ENCODE results near the gene DNAI4.
"Not testable (repeated sequence)": the region's sequence is repeated elsewhere in the genome, so short reads cannot be mapped to it uniquely, and the experiment has no call there.

The DNAI4 gene, protein sequence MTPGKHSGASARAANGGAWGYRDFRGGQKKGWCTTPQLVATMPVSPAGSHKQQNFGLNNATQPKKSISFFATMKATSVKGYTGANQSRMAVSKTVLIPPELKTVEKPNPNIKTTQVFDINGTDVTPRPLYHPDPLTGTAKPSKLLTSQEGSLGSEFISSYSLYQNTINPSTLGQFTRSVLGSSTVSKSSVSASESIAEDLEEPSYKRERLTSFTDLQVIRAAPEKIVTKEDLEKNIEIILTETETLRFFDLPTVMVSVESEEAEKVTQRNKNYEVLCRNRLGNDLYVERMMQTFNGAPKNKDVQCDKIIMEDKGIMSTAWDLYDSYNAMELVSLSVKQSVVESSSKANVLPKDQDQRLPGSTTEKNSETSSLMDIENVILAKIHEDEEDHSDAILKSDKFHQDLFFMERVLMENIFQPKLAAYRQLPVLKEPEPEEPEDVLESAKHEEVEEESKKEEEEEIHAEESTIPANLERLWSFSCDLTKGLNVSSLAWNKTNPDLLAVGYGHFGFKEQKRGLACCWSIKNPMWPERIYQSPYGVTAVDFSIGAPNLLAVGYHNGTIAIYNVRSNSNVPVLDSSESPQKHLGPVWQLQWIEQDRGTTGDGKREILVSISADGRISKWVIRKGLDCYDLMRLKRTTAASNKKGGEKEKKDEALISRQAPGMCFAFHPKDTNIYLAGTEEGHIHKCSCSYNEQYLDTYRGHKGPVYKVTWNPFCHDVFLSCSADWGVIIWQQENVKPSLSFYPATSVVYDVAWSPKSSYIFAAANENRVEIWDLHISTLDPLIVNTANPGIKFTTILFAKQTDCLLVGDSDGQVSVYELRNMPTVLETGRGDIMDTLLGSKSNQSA

DNA sequence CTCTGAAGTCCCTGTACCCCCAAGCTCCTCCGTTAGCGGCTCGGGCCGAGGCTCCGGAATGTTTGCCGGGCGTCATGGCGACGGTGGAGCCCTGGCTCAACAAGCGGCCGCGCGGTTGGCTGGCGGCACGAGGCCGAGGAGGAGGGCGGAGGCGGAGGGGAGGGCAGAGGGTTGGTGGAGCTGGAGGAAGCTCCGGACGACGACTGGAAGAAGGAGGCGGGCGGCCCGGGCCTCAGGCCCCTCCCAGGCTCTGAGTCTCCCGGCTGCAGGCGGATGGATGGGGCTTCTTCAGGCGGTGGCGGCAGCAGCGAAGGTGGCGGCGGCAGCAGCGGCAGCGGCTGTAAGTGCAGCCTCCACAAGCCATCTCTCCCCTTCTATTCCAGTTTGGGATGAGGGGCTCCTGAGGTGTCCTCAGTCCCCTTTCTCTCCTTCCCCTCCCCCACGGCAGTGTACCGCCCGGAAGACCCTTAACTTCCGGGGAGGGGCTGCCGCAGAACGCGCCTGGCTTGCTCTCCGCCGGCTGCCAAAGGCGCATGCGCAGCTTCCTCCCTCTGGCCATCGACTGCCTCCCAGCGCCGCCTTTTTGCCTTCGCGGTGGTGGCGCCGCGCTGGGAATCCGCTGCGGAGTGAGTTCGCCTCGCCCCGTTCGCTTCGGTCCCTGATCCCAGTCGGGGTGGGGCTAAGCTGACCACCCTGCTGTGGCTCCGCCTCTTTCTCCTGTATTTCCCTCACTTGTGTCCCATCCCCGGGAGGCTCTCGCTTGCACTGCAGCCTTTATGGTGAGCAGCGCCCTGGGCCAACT lies at the start of gene DNAI4, which contains the start of gene MIER1:
Gene DNAI4, minus strand, starts transcription at position 101 of the 802 bp plus-strand sequence. Its CDS starts 25 bp downstream, at position 76.
Gene MIER1, plus strand, starts transcription at position 235 of the 802 bp plus-strand sequence. Its CDS starts 39 bp downstream, at position 274.
- peak; percentile 70 to 99 (median 95) for DNase-seq

DNA sequence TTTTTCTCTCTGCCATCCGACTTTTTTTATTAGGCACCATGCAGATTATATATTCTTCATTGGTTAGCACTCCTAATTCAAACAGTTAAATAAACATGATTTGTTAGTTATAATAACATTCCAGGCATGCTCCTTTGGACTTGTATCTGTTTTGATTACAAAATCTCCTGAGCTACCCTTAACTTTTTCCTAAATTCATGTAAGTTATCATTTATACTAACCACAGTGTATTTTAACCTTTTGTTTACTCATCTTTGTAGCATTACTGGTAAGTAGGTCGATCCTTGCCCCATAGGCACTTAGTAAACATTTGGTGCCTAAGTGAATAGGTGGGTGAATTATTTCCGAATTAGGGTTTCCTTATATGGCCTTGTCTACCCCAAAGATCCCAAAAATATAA lies 43.9 kb upstream of the DNAI4 start:
- DNase-seq: no peak

DNA sequence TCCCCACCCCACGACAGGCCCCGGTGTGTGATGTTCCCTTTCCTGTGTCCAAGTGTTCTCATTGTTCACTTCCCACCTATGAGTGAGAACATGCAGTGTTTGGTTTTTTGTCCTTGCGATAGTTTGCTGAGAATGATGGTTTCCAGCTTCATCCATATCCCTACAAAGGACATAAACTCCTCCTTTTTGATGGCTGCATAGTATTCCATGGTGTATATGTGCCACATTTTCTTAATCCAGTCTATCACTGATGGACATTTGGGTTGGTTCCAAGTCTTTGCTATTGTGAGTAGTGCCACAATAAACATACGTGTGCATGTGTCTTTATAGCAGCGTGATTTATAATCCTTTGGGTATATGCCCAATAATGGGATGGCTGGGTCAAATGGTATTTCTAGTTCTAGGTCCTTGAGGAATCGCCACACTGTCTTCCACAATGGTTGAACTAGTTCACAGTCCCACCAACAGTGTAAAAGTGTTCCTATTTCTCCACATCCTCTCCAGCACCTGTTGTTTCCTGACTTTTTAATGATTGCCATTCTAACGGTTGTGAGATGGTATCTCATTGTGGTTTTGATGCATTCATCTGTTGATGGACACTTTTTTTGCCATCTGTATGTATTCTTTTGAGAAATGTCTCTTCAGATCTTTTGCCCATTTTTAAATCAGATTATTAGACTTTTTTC lies 41.7 kb upstream of the DNAI4 start:
- not testable (repeated sequence) for DNase-seq

DNA sequence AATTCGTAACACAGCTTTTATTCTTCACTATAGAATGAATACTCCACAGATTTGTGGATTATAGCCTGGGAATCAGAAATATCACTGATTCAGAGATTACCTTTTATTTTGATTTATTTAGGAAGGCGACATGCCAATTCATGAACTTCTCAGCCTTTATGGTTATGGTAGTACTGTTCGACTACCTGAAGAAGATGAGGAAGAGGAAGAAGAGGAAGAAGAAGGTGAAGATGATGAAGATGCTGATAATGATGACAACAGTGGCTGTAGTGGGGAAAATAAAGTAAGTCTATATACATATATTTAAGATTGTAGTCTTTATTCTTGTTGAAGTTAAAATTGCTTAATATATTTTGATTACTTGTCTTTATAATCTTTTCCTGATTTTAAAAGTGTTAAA lies 33.3 kb upstream of the DNAI4 start:
- no peak for DNase-seq

DNA sequence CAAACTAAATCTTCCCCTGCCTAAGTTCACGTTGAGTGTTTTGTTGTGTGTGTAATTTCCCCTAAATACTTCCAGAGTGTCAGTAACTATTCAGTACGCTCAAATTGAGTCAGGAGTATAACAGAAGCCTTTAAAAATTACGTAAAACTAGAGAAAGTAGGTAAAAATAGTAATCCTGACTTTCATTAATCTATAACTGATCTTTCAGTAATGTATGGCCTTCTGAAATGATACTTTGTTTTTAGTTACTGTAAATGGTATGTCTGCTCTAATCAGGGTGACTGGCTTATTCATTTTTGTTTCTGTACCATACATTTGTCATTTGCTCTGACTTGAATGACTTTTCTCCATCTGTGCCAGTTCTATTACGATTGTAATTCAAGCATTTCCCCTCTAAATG lies 29.6 kb upstream of the DNAI4 start:
- no peak for DNase-seq

DNA sequence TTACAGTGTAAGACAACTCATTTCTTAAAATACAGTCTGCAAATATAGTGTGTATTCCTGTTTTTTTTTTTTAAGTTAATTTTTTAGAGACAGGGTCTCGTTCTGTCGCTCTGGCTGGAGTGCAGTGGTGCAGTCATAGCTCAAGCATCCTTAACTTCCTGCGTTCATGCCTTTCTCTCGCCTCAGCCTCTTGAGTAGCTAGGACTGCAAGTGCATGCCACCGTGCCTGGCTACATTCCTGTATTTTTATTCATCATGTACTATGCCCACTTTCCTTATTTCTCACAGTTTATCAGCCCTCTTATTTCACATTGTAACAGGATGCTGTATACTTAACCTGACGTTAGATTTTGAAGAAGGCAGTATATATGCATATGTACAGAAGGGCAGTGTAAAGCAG lies 26.9 kb upstream of the DNAI4 start:
- DNase-seq: no peak

DNA sequence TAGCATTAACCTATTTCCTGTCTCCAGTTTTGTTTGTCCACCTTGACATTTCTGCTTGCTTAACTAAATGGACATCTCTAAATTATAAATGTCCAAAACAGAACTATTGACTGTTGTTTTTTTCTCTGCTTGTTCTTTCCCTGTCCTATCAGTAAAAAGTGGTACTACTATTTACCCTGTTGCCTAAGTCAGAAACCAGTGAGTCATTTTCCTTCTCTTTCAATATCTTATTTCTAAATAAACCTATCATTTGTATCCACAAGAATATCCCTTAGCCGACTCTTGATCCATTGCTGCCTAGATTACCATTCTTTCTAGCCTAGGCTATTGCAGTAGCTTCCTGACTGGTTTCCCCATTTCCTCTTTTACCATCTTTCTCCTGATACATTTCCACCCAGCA lies 22.6 kb upstream of the DNAI4 start:
- DNase-seq: no peak

DNA sequence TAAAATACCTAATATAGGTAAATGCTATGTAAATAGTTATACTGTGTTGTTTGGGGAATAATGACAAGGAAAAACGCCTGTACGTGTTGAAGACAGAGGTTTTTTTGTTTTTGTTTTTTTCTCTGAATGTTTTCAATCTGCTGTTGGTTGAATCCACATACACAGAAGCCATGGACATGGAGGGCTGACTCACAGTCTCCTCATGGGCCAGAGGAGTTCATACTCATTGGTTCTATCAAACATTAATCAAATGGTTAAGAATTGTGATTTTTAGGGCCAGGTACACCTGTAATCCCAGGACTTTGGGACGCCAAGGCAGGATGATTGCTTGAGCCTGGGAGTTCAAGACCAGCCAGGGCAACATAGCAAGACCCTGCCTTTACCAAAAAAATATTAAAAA lies 20.7 kb upstream of the DNAI4 start:
- DNase-seq: no peak

DNA sequence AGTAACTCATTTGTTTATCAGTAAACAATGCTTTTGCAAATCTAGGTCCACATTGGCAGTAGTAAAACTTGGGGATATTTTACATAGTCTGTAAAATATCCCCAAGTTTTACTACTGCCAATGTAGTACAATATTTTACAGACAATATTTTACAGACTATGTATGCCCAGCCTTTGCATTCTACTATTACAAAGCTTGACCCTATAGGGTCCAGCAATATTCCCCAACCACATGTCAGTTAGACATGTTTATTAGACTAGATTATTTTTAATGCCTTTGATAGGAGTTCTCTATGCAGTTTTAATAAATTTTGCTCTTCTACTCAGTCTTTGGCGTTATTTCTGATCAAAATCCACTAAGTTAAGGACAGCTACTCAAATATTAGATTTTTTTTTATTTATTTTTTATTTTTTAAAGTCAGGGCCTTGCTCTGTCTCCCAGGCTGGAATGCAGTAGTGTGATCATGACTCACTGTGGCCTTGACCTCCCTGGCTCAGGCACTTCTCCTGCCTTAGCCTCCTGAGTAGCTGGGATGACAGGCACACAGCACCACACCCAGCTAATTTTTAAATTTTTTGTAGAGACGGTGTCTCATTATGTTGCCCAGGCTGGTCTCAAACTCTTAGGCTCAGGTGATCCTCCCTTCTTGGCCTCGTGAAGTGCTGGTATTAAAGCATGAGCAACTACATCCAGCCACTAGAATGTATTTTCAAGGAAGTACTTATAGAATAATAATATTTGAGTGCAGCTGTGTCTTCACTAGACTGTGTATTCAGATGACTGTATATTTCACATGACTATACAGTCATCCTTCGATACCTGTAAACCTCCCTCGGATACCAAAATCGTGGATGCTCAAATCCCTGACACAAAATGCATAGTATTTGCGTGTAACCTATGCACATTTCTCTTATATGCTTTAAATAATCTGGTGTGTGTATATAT lies 19.9 kb upstream of the DNAI4 start:
- DNase-seq: peak in 2 of 51 donors; percentile 6 to 28

DNA sequence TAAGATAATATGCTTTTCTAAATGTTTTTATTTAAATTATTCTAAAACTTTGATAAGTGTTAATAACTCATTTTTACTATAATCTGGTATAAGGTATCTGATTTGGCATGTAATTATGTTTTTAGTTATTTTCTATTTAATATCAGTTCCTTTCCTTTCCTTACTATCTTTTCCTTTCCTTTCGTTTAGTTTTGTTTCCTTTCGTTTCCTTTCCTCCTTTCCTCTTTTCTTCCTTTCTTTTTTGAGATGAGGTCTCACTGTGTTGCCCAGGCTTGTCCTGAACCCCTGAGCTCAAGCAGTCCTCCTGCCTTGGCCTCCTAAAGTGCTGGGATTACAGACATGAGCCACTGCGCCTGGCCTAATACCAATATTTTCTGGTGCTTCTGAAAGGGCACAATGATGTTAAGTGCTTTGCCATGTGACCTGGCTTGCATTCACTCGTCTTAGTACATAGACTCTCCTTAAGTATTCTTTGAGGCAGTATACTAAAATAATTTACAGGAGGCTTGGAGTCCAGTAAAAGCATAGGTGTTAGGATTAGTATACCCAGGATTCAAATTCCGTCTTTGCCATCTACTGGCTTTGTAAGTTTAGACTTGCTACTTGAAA lies 18.8 kb upstream of the DNAI4 start:
- DNase-seq: no peak

DNA sequence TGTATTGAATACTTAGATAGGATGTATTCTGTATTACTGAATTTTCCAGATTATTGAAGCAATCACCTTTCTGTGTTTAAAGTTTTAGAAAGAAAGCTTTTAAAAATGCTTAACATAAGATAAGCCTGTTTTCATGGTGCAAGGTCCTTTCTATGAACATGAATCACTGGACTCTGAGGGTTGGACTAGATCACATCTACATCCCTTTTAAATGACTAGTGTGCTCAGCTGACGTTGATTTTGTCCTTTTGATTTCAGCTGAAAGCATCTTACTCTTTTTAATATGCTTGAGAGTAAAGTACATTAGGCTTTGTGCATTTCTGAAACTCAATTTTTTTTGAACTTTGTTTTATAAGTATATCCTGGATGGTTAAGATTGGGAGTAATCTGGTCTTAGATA lies 16.3 kb upstream of the DNAI4 start:
- DNase-seq: no peak

DNA sequence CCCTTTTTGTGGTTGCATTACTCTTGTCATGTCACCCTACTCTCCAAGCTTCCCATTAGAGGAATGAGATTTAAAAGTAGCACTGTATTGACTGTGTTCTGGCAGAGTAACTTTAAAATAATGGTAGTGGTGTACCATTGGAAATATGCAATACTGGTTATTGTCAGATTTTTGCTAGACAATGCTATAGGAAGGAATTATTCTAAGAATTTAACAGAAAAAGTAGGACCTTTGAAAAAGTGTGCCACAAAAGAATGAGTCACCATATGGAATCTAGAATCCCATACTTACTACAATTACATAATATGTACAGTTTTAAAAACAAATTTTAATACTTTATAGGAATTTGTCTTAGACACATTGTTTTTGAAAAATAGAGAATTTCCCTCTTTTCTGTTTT lies 14.0 kb upstream of the DNAI4 start:
- no peak for DNase-seq

DNA sequence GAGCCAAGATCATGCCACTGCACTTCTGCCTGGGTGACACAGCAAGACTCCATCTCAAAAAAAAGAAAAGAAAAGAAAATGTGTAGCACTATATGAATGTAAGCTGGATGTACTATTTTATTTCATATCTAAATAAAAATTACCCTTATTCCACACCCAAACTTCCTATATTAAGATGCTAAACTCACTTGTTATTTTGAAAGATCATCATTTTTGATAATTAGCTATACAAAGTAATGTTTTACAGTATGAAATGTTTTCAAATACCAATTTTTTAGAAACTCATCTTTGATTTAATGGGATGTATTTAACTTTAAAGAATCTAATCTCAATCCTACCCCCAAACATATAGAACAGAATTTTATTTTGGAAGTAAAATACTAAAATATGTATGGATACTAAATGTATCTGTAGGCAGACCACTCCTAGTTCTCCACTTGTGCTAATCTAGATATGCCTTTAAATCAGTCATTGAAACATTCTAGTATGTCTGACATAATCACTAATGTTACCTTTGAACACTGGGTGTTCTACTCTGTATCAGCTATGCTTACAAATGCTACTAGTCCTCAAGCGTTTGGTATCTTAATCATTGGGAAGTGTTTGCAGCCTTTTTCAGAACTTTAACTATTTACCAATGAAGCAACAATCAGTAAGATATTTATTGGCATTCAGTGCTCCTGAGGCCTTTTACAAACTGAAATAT lies 13.0 kb upstream of the DNAI4 start:
- no peak for DNase-seq

DNA sequence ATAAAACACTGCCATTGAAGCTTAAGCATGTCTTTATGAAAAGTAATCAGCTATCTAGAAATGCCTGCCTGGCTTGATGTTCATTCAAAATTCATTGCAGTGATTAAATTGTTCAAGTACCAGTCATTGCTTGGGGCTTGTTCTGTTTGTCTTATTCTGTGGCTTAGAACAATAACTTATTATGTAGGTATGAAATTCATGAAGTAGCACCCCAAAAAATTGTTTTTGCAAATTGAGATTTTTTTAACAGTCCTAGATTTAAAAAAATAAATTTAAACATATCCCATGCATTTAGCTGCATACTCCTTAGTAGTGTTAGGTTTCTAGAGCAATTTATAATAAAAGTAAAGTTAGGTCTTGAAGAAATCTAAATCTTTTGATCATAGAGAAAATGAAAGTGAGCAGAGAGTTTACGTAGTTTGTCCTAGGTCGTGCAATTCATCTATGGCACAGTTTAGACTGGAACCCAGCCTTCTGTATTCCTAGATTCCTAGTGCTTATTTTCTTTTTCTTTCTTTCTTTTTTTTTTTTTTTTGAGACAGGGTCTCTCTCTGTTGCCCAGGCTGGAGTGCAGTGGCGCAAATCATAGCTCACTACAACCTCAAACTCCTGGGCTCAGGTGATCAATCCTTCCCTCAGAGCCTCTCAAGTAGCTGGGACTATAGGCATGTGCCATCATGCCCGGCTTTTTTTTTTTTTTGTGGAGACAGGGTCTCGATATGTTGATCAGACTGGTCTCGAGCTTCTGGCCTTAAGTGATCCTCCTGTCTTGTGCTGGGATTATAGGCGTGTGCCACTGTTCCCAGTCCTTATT lies 9.4 kb upstream of the DNAI4 start:
- DNase-seq: no peak

DNA sequence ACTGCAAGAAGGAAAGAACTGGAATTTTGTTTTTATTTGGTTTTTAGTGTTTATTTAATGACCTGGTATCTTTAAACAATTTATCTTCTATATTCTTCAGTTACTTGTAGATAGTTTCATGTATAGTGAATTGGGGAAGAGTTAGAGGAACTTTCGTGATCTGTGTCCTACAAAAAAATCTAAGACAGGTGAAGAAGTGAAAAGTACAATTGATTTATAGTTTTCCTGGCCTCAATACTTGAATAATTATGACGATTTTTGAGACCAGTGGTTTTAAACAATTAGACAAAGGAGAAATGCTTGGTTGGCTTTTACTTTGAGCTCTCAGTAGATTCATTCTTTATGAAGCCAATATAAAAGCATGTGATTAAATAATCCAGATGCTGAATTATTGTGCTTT lies 7.6 kb upstream of the DNAI4 start:
- DNase-seq: no peak

DNA sequence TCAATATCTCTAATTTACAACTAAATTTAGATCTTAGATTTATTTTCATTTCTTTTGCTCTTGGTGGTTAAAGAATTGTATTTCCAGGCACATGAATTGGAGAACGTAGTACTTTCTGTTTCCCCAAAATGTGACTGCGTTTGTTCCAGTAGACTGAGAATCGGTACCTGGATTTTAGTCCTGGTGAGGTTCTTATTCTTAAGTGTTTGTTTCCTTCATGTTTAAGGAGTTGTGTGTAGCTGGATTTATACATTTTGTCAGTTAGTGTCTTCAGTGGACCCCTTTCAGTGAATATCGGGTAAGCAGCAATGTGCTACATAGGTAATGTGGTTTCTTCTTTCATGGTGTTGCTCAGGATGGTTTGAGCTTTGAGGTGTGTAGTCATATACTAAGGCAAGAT lies 6.9 kb upstream of the DNAI4 start:
- DNase-seq: no peak

DNA sequence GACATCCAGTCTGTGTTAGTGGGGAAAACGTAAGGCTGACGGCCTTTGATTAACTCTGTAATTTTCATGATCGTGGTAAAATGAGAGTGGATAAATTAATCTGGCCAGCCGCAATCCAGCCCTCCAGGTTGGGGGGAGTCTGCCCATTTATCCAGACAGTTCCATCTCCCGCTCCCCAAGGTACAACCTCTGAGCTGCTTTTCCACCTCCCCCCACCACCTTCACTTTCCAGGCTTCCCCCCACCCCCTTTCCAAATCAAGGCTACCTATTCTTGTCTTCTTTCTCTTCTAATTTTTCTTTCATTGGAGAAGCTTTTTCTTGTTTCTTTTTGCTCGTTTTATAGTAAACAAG lies 6.1 kb upstream of the DNAI4 start:
- peak in 4 of 51 donors; percentile 37 to 50 (median 42) for DNase-seq
